ENCODE data around the gene PAMR1. TPM values are rescaled to one million over a fixed set of nuclear protein-coding genes. Genes with fewer than 3 reads are reported as not detected.

The PAMR1 gene
- total and polyA plus RNA-seq, 9 of the 15 experiments (the other 6 are each of a cell fraction or from before 2014, with no cell fraction given), result not detected

GRCh38 chr11:35553021-35553420 lies 27.6 kb upstream of the PAMR1 start (continued):
- TF ChIP-seq ZNF263 (CRISPR knock-in tag; IDR thresholded peaks at IDR 0.05; ENCODE audit: borderline replicate concordance) (no peak), E2F5 (CRISPR knock-in tag; IDR thresholded peaks at IDR 0.05) (no peak)

DNA sequence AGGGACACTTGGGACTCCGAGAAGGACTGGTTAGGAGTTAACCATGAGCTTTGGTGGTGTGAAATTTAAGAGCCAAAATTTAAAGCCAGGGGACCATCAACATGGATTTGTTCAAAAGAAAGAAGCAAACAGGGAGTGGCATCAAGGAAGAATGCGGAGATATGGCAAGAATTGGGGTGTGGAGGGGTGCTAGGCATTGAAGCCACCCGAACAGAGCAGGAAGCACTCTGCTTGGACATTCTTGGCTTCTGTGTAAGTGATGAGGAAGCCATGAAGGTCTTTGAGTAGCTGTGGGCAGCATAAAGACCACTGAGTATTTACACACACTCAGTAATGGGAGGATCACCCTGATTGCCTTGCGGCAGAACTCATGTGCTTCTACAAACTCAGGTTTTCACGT lies 27.2 kb upstream of the PAMR1 start:
- intact Hi-C loops (cut with micrococcal nuclease), result no loop called here
- CTCF ChIA-PET (ENCODE audit: low intra/inter-chr PET ratio), result no interaction called here
- Histone ChIP-seq H3K4me1 (replicated peaks in 1 of 2; ENCODE audit: control insufficient read depth in 2 of 2, insufficient read depth in 2 of 2, low read length in 2 of 2) (no peaks in the 10 kb centered on the region), H4K20me1 (replicated peaks; ENCODE audit: control insufficient read depth, insufficient read depth, low read length) (no peaks in the 10 kb centered on the region), H2AFZ (ENCODE audit: low read depth, low read length) (no peak overlapping the region), H3K9ac (ENCODE audit: insufficient read depth in 1 of 2, low read depth in 2 of 2, low read length in 2 of 2) (no peak overlapping the region), H3K27me3 (ENCODE audit: control insufficient read depth in 2 of 2, insufficient read depth in 2 of 2, low read length in 2 of 2) (peaks cover 5 to 27% of the 10 kb centered on the region in 2 experiments; a peak in 4 of 5 replicates), H3K36me3 (ENCODE audit: control insufficient read depth, insufficient read depth, low read length) (no peaks in the 10 kb centered on the region), H3K9me3 (replicated peaks; ENCODE audit: control insufficient read depth, insufficient read depth, low read depth, low read length) (no peaks in the 10 kb centered on the region), H3K27ac (ENCODE audit: extremely low read depth, low read depth, low read length) (no peak overlapping the region), H3K4me2 (ENCODE audit: insufficient read depth, low read length) (no peak overlapping the region), H3K4me3 (no peak overlapping the region), H3K9me1 (ENCODE audit: control insufficient read depth, insufficient read depth, low read length) (no peaks in the 10 kb centered on the region), H3K79me2 (ENCODE audit: control insufficient read depth, insufficient read depth, low read length) (no peaks in the 10 kb centered on the region)
- in situ Hi-C loops (cut with MboI), result no loop called here
- FAIRE-seq (no peak), ATAC-seq (no peak), DNase-seq (ENCODE audit: extremely low read depth in 1 of 4, low spot score in 3 of 4) (no peak)
- TF ChIP-seq, protein P1, sequence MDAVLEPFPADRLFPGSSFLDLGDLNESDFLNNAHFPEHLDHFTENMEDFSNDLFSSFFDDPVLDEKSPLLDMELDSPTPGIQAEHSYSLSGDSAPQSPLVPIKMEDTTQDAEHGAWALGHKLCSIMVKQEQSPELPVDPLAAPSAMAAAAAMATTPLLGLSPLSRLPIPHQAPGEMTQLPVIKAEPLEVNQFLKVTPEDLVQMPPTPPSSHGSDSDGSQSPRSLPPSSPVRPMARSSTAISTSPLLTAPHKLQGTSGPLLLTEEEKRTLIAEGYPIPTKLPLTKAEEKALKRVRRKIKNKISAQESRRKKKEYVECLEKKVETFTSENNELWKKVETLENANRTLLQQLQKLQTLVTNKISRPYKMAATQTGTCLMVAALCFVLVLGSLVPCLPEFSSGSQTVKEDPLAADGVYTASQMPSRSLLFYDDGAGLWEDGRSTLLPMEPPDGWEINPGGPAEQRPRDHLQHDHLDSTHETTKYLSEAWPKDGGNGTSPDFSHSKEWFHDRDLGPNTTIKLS (IDR thresholded peaks at IDR 0.05; ENCODE audit: borderline replicate concordance, low read depth), result no peak
- TF ChIP-seq BMI1 (IDR thresholded peaks at IDR 0.05; ENCODE audit: low read length), result no peak
- no peak for TF ChIP-seq ZNF124 (CRISPR knock-in tag; IDR thresholded peaks at IDR 0.05)
- no peak for TF ChIP-seq ZNF174 (CRISPR knock-in tag; IDR thresholded peaks at IDR 0.05)
- no peak for TF ChIP-seq TFE3 (CRISPR knock-in tag; IDR thresholded peaks at IDR 0.05)
- no peak for TF ChIP-seq TRIM28 (IDR thresholded peaks at IDR 0.05)
- no peak for TF ChIP-seq ZNF253 (CRISPR knock-in tag; conservative IDR thresholded peaks at IDR 0.05)
- TF ChIP-seq ZNF445 (CRISPR knock-in tag; IDR thresholded peaks at IDR 0.05; ENCODE audit: low read depth), result no peak
- no peak for TF ChIP-seq CEBPB (tag; IDR thresholded peaks at IDR 0.05)
- no TSS peak for BruUV-seq (replicated peaks)
- POLR2A ChIA-PET, result no interaction called here
- WGBS (ENCODE audit: insufficient coverage, low coverage, missing lambda C conversion rate), result 0% methylated on average over 5 of the region's 5 CpGs

Data from K562 (cell line).